ENCODE results near the gene ATG9B. TPM values are rescaled to one million over a fixed set of nuclear protein-coding genes. Genes with fewer than 3 reads are reported as not detected.
A peak's percentile ranks its signal among the peaks of the same experiment; 100 is the strongest.

The ATG9B gene
- total and polyA plus RNA-seq, 9 of the 15 experiments (the other 6 are each of a cell fraction or from before 2014, with no cell fraction given), result 0.29 to 8.0 (median 2.1) TPM

- TF ChIP-seq ZBTB2 (IDR thresholded peaks at IDR 0.05) (no peak), TGIF2 (CRISPR knock-in tag; IDR thresholded peaks at IDR 0.05) (no peak), PTBP1 (IDR thresholded peaks at IDR 0.05; ENCODE audit: low read depth, low read length) (no peak), RERE (CRISPR knock-in tag; IDR thresholded peaks at IDR 0.05; ENCODE audit: borderline replicate concordance) (0 out of 2 replicates have a peak, but pooled peaks have one; percentile 73), FOXM1 (IDR thresholded peaks at IDR 0.05; ENCODE audit: low read depth) (no peak), FOXM1 (CRISPR knock-in tag; IDR thresholded peaks at IDR 0.05; ENCODE audit: low read depth) (no peak), RFX1 (IDR thresholded peaks at IDR 0.05) (no peak), HNRNPL (IDR thresholded peaks at IDR 0.05; ENCODE audit: low read depth, low read length) (no peak), THAP7 (CRISPR knock-in tag; IDR thresholded peaks at IDR 0.05) (no peak), SAFB2 (IDR thresholded peaks at IDR 0.05; ENCODE audit: borderline replicate concordance, low read depth, low read length, severe bottlenecking) (no peak), ZNF589 (CRISPR knock-in tag; IDR thresholded peaks at IDR 0.05; ENCODE audit: low read depth) (no peak), HDGF (IDR thresholded peaks at IDR 0.05) (peak; percentile 53; the same call in 1 of the 2 replicates), MYC (IDR thresholded peaks at IDR 0.05; ENCODE audit: low read depth, low read length) (no peak), MYC (CRISPR knock-in tag; IDR thresholded peaks at IDR 0.05; ENCODE audit: borderline replicate concordance, low read depth) (no peak), ZNF740 (CRISPR knock-in tag; IDR thresholded peaks at IDR 0.05) (0 out of 2 replicates have a peak, but pooled peaks have one; percentile 60), ZNF740 (tag; IDR thresholded peaks at IDR 0.05) (no peak), TAF1 (IDR thresholded peaks at IDR 0.05; ENCODE audit: control insufficient read depth, extremely low read depth, insufficient read depth, low read length, severe bottlenecking) (no peak), POLR2H (tag; IDR thresholded peaks at IDR 0.05; ENCODE audit: low read depth) (no peak), EWSR1 (IDR thresholded peaks at IDR 0.05; ENCODE audit: borderline replicate concordance, low read depth, partially characterized antibody) (no peak)
These were observed 37.2 kb upstream of the ATG9B start (continued) for GRCh38 chr7:151061213-151062110.
